ENCODE data around the gene CHD2. TPM values are rescaled to one million over a fixed set of nuclear protein-coding genes. Genes with fewer than 3 reads are reported as not detected.
A peak's percentile ranks its signal among the peaks of the same experiment; 100 is the strongest.

The CHD2 gene
- total RNA-seq, 1 donor from 2014 or later: 65.6 TPM

DNA sequence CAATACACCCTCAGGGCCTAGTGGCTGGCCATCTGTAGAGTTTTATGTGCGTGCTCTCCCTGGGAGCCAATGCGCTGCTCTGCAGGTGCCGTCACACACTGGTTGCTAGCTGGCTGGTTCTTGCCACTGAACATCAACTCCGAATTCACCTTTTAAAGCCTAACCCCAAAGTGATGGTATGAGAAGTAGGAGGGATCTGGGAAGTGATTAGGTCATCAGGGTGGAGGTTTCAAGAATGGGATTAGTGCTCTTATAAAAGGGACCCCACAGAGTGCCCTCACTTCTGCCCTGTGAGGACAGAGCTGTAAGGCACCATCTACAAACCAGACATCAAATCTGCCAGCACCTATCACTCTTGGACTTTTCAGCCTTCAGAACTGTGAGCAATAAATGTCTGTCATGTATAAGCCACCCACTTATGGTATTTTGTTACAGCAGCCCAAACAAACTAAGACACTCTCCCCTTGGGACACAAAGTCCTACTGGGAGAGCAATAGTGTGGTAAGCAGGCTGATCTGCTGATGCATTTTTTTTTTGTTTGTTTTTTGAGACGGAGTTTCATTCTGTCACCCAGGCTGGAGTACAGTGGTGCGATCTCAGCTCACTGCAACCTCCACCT, 168.6 kb downstream of the CHD2 start:
- peak; percentile 62 for FAIRE-seq

DNA sequence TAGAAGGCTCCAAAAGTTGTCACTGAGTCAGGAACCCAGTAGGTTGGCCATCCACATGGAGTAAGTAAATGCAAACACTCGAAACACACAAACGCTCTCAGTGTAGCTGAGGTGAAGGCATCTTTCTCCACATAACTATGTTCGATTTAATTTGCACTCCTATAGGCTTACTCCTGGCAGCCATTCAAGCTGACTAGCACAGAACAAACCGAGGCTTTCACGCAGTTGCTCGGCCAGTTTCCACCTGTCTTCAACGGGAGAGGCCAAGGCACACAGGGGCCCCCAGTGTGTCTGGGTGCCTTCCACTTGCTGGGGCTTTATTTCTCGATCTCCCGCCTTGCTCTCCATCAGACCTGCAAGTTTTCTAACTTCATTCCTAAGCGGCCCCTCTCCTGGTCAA, 170.0 kb downstream of the CHD2 start:
- H3K4me3 ChIP-seq (ENCODE audit: low read depth, low read length): no peak overlapping the region
- no peaks in the 10 kb centered on the region for H3K36me3 ChIP-seq (ENCODE audit: control insufficient read depth, insufficient read depth, low read length)
- TF ChIP-seq, protein P1, sequence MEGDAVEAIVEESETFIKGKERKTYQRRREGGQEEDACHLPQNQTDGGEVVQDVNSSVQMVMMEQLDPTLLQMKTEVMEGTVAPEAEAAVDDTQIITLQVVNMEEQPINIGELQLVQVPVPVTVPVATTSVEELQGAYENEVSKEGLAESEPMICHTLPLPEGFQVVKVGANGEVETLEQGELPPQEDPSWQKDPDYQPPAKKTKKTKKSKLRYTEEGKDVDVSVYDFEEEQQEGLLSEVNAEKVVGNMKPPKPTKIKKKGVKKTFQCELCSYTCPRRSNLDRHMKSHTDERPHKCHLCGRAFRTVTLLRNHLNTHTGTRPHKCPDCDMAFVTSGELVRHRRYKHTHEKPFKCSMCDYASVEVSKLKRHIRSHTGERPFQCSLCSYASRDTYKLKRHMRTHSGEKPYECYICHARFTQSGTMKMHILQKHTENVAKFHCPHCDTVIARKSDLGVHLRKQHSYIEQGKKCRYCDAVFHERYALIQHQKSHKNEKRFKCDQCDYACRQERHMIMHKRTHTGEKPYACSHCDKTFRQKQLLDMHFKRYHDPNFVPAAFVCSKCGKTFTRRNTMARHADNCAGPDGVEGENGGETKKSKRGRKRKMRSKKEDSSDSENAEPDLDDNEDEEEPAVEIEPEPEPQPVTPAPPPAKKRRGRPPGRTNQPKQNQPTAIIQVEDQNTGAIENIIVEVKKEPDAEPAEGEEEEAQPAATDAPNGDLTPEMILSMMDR (IDR thresholded peaks at IDR 0.05; ENCODE audit: insufficient read depth, low read length, severe bottlenecking): no peak
- no peak for FAIRE-seq
- H3K27me3 ChIP-seq (ENCODE audit: control insufficient read depth, insufficient read depth, low read length): peaks cover 13% of the 10 kb centered on the region
- no peak for DNase-seq (ENCODE audit: low read depth)

More for the DNA sequence above, 168.6 kb downstream of the CHD2 start:
- no peak for DNase-seq (ENCODE audit: low read depth)
- TF ChIP-seq, protein P1 (IDR thresholded peaks at IDR 0.05; ENCODE audit: insufficient read depth, low read length, severe bottlenecking): no peak
- Histone ChIP-seq H3K36me3 (ENCODE audit: control insufficient read depth, insufficient read depth, low read length) (no peaks in the 10 kb centered on the region), H3K4me3 (ENCODE audit: low read depth, low read length) (no peak overlapping the region), H3K27me3 (ENCODE audit: control insufficient read depth, insufficient read depth, low read length) (peaks cover 10% of the 10 kb centered on the region)

DNA sequence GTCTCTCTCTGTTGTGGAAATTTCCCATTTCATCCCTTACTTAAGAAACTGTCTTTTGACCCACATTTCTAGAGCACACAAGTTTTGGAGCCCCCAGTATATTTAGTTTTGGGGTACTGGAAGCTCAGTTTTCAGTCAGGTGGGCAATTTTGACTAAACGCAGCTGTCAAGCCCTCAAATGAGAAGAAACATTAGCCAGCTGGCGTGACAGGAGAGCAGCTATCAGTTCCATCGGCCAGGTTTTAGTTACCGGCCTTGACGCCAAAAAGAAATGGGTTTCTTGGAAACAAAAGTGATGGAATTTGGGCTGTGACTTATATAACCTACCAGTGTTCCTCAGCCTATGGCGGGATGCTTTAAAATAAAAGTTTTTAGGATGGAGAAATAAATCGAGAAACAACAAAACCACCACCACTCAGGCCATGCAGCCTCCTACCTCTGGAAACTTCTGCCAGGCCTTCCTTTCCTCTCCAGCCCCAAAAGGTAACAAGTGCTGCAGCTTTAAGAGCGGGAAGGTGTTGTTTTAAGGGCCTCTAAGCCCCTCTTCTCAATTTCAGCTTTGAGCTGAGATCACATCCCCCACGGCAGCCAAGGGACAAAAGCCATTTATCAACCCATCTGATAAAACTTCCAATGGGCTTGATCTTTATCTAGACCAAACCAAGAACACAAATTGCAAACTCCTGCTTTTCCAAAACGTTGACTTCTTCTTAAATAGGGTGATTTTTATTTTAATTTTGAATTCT, 170.6 kb downstream of the CHD2 start:
- H3K4me3 ChIP-seq (ENCODE audit: low read depth, low read length): no peak overlapping the region
- FAIRE-seq (no peak), DNase-seq (ENCODE audit: low read depth) (no peak)

DNA sequence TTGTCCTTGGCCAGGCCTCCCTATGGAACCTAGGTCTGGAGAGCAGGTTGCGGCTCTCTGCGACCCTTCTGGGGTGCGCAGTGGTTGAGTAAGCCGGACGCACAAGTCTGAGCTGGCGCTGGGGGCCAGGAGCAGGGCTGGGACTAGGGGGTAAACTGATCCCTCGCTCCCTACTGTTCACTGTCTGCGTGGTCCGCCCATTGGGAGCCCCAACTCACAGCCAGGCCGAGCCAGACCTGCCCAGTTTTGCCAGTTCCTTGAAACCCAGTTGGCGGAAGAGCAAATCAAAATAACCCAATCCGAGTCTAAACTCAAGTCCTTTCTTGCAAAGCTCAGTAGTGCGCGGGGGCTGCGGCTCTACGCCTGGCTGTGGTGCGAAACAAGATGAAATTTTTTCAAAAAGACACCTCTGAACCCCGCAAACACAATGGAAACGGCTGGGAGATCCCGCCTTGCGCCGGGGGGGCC, 171.4 kb downstream of the CHD2 start:
- FAIRE-seq (no peak), DNase-seq (ENCODE audit: low read depth) (peak; percentile 26)
- peaks cover 13% of the 10 kb centered on the region for H3K27me3 ChIP-seq (ENCODE audit: control insufficient read depth, insufficient read depth, low read length)
- H3K36me3 ChIP-seq (ENCODE audit: control insufficient read depth, insufficient read depth, low read length): no peaks in the 10 kb centered on the region
- TF ChIP-seq, protein P1 (IDR thresholded peaks at IDR 0.05; ENCODE audit: insufficient read depth, low read length, severe bottlenecking): no peak
- H3K4me3 ChIP-seq (ENCODE audit: low read depth, low read length): peak overlapping the region; percentile 46

More for the DNA sequence above, 170.6 kb downstream of the CHD2 start:
- TF ChIP-seq, protein P1 (IDR thresholded peaks at IDR 0.05; ENCODE audit: insufficient read depth, low read length, severe bottlenecking): no peak
- Histone ChIP-seq H3K27me3 (ENCODE audit: control insufficient read depth, insufficient read depth, low read length) (peaks cover 13% of the 10 kb centered on the region), H3K36me3 (ENCODE audit: control insufficient read depth, insufficient read depth, low read length) (no peaks in the 10 kb centered on the region)

DNA sequence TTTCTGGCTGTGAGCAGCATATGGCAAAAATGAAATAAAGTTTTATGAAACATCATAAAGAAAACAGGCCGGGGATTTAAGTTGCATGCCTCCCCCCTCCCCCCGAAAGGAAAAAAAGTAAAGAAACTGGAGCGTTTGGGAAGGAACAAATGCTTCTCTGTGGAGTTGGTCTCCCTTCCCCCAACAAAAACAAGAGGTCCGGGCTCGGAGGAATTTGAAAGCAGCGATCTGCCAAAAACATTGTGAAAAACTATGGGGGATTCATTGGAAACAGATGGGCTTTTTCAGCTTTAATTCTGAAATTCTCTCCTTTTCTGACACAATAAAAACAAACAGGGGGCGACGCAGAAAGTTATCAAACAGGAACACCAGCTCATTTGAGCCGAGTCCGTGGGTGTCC, 171.9 kb downstream of the CHD2 start:
- Histone ChIP-seq H3K36me3 (ENCODE audit: control insufficient read depth, insufficient read depth, low read length) (no peaks in the 10 kb centered on the region), H3K4me3 (ENCODE audit: low read depth, low read length) (peak overlapping the region; percentile 46), H3K27me3 (ENCODE audit: control insufficient read depth, insufficient read depth, low read length) (peaks cover 13% of the 10 kb centered on the region)
- no peak for DNase-seq (ENCODE audit: low read depth)
- TF ChIP-seq, protein P1 (IDR thresholded peaks at IDR 0.05; ENCODE audit: insufficient read depth, low read length, severe bottlenecking): no peak
- no peak for FAIRE-seq
